ENCODE data around the gene GPSM3.
"Not testable (repeated sequence)": the region's sequence is repeated elsewhere in the genome, so short reads cannot be mapped to it uniquely, and the experiment has no call there.

Gene GPSM3

DNA sequence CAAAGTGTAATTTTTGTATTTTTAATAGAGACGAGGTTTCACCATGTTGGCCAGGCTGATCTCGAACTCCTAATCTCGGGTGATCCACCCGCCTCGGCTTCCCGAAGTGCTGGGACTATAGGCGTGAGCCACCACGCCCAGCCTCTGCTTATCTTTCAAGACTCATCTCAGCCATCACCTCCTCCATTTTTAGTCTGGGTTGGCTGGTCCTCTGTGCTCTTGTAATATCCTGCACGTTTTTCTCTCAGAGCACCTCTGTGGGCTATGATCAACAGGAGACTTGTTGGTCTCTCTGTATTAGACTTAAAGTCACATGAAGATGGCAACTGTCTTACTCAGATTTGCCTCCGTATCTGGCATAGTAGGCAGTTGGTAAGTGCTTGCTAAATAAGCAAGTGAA, 23.8 kb upstream of the GPSM3 start:
- Histone ChIP-seq H3K9ac (ENCODE audit: low read length) (no peak overlapping the region), H2AK5ac (ENCODE audit: low read length) (no peak overlapping the region), H2BK5ac (ENCODE audit: low read length) (no peak overlapping the region), H3K36me3 (ENCODE audit: control insufficient read depth, insufficient read depth, low read length) (no peaks in the 10 kb centered on the region), H3K23ac (ENCODE audit: low read length) (no peak overlapping the region), H3K27me3 (ENCODE audit: insufficient read depth, low read length, poor library complexity) (no peaks in the 10 kb centered on the region), H4K5ac (ENCODE audit: low read length) (no peak overlapping the region), H3K79me2 (ENCODE audit: control insufficient read depth, insufficient read depth, low read length) (no peaks in the 10 kb centered on the region), H3K27ac (ENCODE audit: low read depth, low read length) (no peak overlapping the region), H3K4ac (ENCODE audit: low read depth, low read length) (no peak overlapping the region), H3K4me3 (ENCODE audit: low read length) (no peak overlapping the region), H4K8ac (ENCODE audit: low read depth, low read length) (no peak overlapping the region), H3K79me1 (ENCODE audit: low read length) (no peaks in the 10 kb centered on the region), H2BK120ac (ENCODE audit: low read depth, low read length) (no peak overlapping the region), H2BK15ac (replicated peaks; ENCODE audit: low read depth) (no peak overlapping the region), H3K4me1 (ENCODE audit: control insufficient read depth, low read depth, low read length) (no peaks in the 10 kb centered on the region), H3K4me2 (ENCODE audit: low read length) (no peak overlapping the region), H3K56ac (ENCODE audit: low read length) (no peak overlapping the region), H3K18ac (ENCODE audit: low read length) (no peak overlapping the region)
- no peak for DNase-seq
- no CpG with 5 or more reads among the region's 10 CpGs for WGBS (ENCODE audit: extremely low coverage, insufficient coverage, low lambda C conversion rate)

DNA sequence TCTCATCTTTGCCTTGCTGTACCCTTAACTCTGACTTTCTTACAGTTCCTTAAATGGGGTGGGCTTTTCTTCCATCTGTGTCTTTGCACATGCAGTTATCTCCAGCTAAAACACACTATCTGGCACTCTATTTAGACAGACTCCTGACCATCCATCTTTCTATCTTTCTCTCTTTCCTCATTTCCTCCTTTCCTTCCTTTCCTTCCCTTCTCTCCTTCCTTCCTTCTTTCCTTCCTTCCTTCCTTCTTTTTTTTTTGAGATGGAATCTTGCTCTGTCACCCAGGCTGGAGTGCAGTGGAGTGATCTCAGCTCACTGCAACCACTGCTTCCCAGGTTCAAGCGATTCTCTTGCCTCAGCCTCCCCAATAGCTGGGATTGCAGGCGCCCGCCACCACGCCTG, 23.2 kb upstream of the GPSM3 start:
- Histone ChIP-seq H2BK15ac (replicated peaks; ENCODE audit: low read depth) (no peak overlapping the region), H4K8ac (ENCODE audit: low read depth, low read length) (no peak overlapping the region), H3K18ac (ENCODE audit: low read length) (no peak overlapping the region), H4K5ac (ENCODE audit: low read length) (no peak overlapping the region), H3K27me3 (ENCODE audit: insufficient read depth, low read length, poor library complexity) (no peaks in the 10 kb centered on the region), H3K27ac (ENCODE audit: low read depth, low read length) (no peak overlapping the region), H3K4ac (ENCODE audit: low read depth, low read length) (no peak overlapping the region), H3K4me3 (ENCODE audit: low read length) (no peak overlapping the region), H3K9ac (ENCODE audit: low read length) (no peak overlapping the region), H2BK5ac (ENCODE audit: low read length) (no peak overlapping the region), H3K36me3 (ENCODE audit: control insufficient read depth, insufficient read depth, low read length) (no peaks in the 10 kb centered on the region), H2AK5ac (ENCODE audit: low read length) (no peak overlapping the region), H3K56ac (ENCODE audit: low read length) (no peak overlapping the region), H3K4me1 (ENCODE audit: control insufficient read depth, low read depth, low read length) (no peaks in the 10 kb centered on the region), H3K79me2 (ENCODE audit: control insufficient read depth, insufficient read depth, low read length) (no peaks in the 10 kb centered on the region), H3K23ac (ENCODE audit: low read length) (no peak overlapping the region), H3K79me1 (ENCODE audit: low read length) (no peaks in the 10 kb centered on the region), H2BK120ac (ENCODE audit: low read depth, low read length) (no peak overlapping the region), H3K4me2 (ENCODE audit: low read length) (no peak overlapping the region)
- no peak for DNase-seq
- WGBS (ENCODE audit: extremely low coverage, insufficient coverage, low lambda C conversion rate) = no CpG with 5 or more reads among the region's 4 CpGs

DNA sequence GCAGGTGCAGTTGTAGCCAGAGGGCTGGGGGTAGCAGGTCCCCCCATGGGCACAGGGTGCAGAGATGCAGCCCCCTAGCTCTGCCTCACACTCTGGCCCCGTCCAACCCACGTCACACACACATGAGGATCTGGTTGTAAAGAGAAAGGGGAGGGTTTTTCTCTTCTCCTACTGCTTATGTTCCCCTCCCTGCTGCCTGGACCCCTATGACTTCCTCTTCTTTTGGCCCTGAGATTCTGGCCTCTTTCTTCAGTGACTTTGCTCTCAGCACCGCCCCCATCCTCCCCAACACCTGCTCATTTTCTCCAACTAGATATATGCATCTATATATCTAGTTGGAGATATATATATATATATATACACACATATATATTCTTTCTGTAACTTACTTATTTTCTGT, 21.7 kb upstream of the GPSM3 start:
- Histone ChIP-seq H2BK120ac (ENCODE audit: low read depth, low read length) (no peak overlapping the region), H4K5ac (ENCODE audit: low read length) (no peak overlapping the region), H3K4ac (ENCODE audit: low read depth, low read length) (no peak overlapping the region), H3K23ac (ENCODE audit: low read length) (no peak overlapping the region), H3K18ac (ENCODE audit: low read length) (no peak overlapping the region), H3K56ac (ENCODE audit: low read length) (no peak overlapping the region), H3K4me1 (ENCODE audit: control insufficient read depth, low read depth, low read length) (no peaks in the 10 kb centered on the region), H3K9ac (ENCODE audit: low read length) (no peak overlapping the region), H2BK5ac (ENCODE audit: low read length) (no peak overlapping the region), H3K27ac (ENCODE audit: low read depth, low read length) (no peak overlapping the region), H4K8ac (ENCODE audit: low read depth, low read length) (no peak overlapping the region), H3K27me3 (ENCODE audit: insufficient read depth, low read length, poor library complexity) (no peaks in the 10 kb centered on the region), H2BK15ac (replicated peaks; ENCODE audit: low read depth) (no peak overlapping the region), H3K79me1 (ENCODE audit: low read length) (no peaks in the 10 kb centered on the region), H2AK5ac (ENCODE audit: low read length) (no peak overlapping the region), H3K36me3 (ENCODE audit: control insufficient read depth, insufficient read depth, low read length) (no peaks in the 10 kb centered on the region), H3K79me2 (ENCODE audit: control insufficient read depth, insufficient read depth, low read length) (no peaks in the 10 kb centered on the region), H3K4me3 (ENCODE audit: low read length) (no peak overlapping the region), H3K4me2 (ENCODE audit: low read length) (no peak overlapping the region)
- DNase-seq = no peak
- no CpG with 5 or more reads among the region's 3 CpGs for WGBS (ENCODE audit: extremely low coverage, insufficient coverage, low lambda C conversion rate)

DNA sequence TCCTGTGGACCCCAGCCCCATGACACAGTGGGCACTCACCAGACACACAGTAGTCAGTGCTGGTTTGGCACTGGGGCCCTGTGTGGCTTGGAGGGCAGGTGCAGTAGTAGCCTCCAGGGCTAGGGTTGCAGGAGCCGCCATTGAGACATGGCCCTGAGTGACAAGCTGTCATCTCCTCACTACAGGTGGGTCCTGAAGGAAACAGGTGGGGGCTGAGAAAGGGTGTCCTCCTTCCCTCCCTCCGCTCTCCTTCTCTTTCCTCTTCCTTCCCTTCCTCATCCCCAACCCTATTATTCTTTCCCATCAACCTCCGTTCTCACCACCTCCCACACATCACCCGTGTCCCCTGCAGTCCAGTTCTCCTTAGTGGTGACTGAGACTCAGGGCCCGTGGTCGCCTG, 21.2 kb upstream of the GPSM3 start:
- Histone ChIP-seq H3K18ac (ENCODE audit: low read length) (no peak overlapping the region), H3K23ac (ENCODE audit: low read length) (no peak overlapping the region), H2BK120ac (ENCODE audit: low read depth, low read length) (no peak overlapping the region), H3K4me1 (ENCODE audit: control insufficient read depth, low read depth, low read length) (no peaks in the 10 kb centered on the region), H3K4me3 (ENCODE audit: low read length) (no peak overlapping the region), H3K9ac (ENCODE audit: low read length) (no peak overlapping the region), H2AK5ac (ENCODE audit: low read length) (no peak overlapping the region), H3K36me3 (ENCODE audit: control insufficient read depth, insufficient read depth, low read length) (no peaks in the 10 kb centered on the region), H3K27ac (ENCODE audit: low read depth, low read length) (no peak overlapping the region), H2BK15ac (replicated peaks; ENCODE audit: low read depth) (no peak overlapping the region), H4K5ac (ENCODE audit: low read length) (no peak overlapping the region), H3K79me2 (ENCODE audit: control insufficient read depth, insufficient read depth, low read length) (no peaks in the 10 kb centered on the region), H2BK5ac (ENCODE audit: low read length) (no peak overlapping the region), H3K79me1 (ENCODE audit: low read length) (no peaks in the 10 kb centered on the region), H3K4me2 (ENCODE audit: low read length) (no peak overlapping the region), H3K56ac (ENCODE audit: low read length) (no peak overlapping the region), H3K27me3 (ENCODE audit: insufficient read depth, low read length, poor library complexity) (no peaks in the 10 kb centered on the region), H4K8ac (ENCODE audit: low read depth, low read length) (no peak overlapping the region), H3K4ac (ENCODE audit: low read depth, low read length) (no peak overlapping the region)
- DNase-seq = no peak
- no CpG with 5 or more reads among the region's 6 CpGs for WGBS (ENCODE audit: extremely low coverage, insufficient coverage, low lambda C conversion rate)

DNA sequence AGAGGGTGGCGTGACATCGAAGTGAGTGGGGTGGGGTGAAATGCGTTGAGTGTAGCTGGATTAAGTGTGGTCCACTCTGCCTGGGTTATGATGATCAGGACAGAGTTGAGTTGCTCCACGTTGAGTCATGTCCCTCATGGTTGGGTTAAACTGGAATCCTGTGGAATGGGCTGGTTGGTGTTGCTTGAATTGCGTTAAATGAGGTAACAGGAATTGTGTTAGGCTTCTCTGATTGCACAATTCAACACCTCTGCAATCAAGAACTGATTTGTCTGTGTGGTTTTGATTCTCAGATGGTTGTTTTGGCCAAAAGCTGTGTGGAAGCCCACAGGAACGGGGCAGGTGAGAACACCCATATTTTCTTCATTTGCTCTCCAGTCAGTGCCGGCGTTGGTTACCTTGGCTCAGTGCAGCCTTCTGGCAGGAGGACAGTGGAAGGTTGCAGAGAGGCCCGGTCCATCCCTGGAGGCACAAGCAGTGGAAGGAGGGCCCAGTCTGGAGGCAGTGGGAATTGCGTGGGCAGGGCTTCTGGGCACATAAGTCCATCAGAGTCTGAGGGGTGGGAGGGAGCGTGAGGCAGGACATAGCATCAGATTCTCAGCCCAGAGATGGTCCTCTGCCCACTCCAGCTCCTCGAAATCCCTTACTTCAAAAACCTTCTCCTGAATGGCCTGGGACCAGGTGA, 19.8 kb upstream of the GPSM3 start:
- no CpG with 5 or more reads among the region's 12 CpGs for WGBS (ENCODE audit: extremely low coverage, insufficient coverage, low lambda C conversion rate)
- no peak overlapping the region for H3K4ac ChIP-seq (ENCODE audit: low read depth, low read length)
- H3K27me3 ChIP-seq (ENCODE audit: insufficient read depth, low read length, poor library complexity) = no peaks in the 10 kb centered on the region
- H2BK15ac ChIP-seq (replicated peaks; ENCODE audit: low read depth) = no peak overlapping the region
- H3K4me2 ChIP-seq (ENCODE audit: low read length) = no peak overlapping the region
- H2BK120ac ChIP-seq (ENCODE audit: low read depth, low read length) = no peak overlapping the region
- no peak overlapping the region for H2AK5ac ChIP-seq (ENCODE audit: low read length)
- H3K9ac ChIP-seq (ENCODE audit: low read length) = no peak overlapping the region
- H3K79me1 ChIP-seq (ENCODE audit: low read length) = no peaks in the 10 kb centered on the region
- no peak overlapping the region for H2BK5ac ChIP-seq (ENCODE audit: low read length)
- H3K79me2 ChIP-seq (ENCODE audit: control insufficient read depth, insufficient read depth, low read length) = no peaks in the 10 kb centered on the region
- no peak overlapping the region for H3K4me3 ChIP-seq (ENCODE audit: low read length)
- H3K18ac ChIP-seq (ENCODE audit: low read length) = no peak overlapping the region
- H4K5ac ChIP-seq (ENCODE audit: low read length) = no peak overlapping the region
- no peak overlapping the region for H4K8ac ChIP-seq (ENCODE audit: low read depth, low read length)
- H3K23ac ChIP-seq (ENCODE audit: low read length) = no peak overlapping the region
- H3K36me3 ChIP-seq (ENCODE audit: control insufficient read depth, insufficient read depth, low read length) = no peaks in the 10 kb centered on the region
- no peak overlapping the region for H3K27ac ChIP-seq (ENCODE audit: low read depth, low read length)
- DNase-seq = no peak
- no peaks in the 10 kb centered on the region for H3K4me1 ChIP-seq (ENCODE audit: control insufficient read depth, low read depth, low read length)
- H3K56ac ChIP-seq (ENCODE audit: low read length) = no peak overlapping the region

DNA sequence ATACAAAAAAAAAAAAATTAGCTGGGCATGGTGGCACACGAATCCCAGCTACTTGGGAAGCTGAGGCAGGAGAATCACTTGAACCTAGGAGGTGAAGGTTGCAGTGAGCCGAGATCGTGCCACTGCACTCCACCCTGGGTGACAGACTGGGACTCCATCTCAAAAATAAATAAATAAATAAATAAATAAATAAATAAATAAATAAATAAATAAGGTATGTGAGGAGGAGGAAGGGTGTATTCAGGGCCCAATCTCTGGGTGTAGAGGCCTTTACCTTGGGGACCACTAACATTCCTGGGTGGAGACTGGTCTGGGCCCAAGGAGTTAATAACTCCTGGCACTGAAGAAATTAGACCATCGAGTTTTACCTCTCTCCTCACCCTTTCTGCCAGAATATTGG, 19.0 kb upstream of the GPSM3 start:
- not testable (repeated sequence) for H4K5ac ChIP-seq (ENCODE audit: low read length); H3K27ac ChIP-seq (ENCODE audit: low read depth, low read length); H2BK5ac ChIP-seq (ENCODE audit: low read length); H3K36me3 ChIP-seq (ENCODE audit: control insufficient read depth, insufficient read depth, low read length); H3K4me3 ChIP-seq (ENCODE audit: low read length); H2BK15ac ChIP-seq (replicated peaks; ENCODE audit: low read depth); DNase-seq; H3K56ac ChIP-seq (ENCODE audit: low read length); H3K4me2 ChIP-seq (ENCODE audit: low read length); H3K27me3 ChIP-seq (ENCODE audit: insufficient read depth, low read length, poor library complexity); H3K79me2 ChIP-seq (ENCODE audit: control insufficient read depth, insufficient read depth, low read length); H3K18ac ChIP-seq (ENCODE audit: low read length); H3K9ac ChIP-seq (ENCODE audit: low read length); H3K4ac ChIP-seq (ENCODE audit: low read depth, low read length); H3K23ac ChIP-seq (ENCODE audit: low read length); H2BK120ac ChIP-seq (ENCODE audit: low read depth, low read length); H3K79me1 ChIP-seq (ENCODE audit: low read length); H3K4me1 ChIP-seq (ENCODE audit: control insufficient read depth, low read depth, low read length); H2AK5ac ChIP-seq (ENCODE audit: low read length); H4K8ac ChIP-seq (ENCODE audit: low read depth, low read length)
- WGBS (ENCODE audit: extremely low coverage, insufficient coverage, low lambda C conversion rate) = no CpG with 5 or more reads among the region's 4 CpGs

Data from mesendoderm (in vitro differentiated cells).